Activated naive CD4-positive, alpha-beta T cell treated with anti-CD3 and anti-CD28 coated beads for 36 hours (primary cell): ENCODE data around the gene MKX. TPM values are rescaled to one million over a fixed set of nuclear protein-coding genes. Genes with fewer than 3 reads are reported as not detected.

Source experiments
- CTCF ChIA-PET: fragments of 350-600 bp; sonication (Branson Sonifier 250); formaldehyde crosslinking; loops from one replicate; lab custom pipeline; 2021; ENCODE audit warnings: antibody characterized with exemption; lab: Charles Lee
- DNase-seq: peaks from one replicate; pipeline ENCODE4 v3.0.0-alpha.2; 2020
- H3K27ac Mint-ChIP-seq: one replicate; pipeline ENCODE4 v1.8.0; 2021; ENCODE audit warnings: mild to moderate bottlenecking, mixed read lengths
- H3K27me3 Mint-ChIP-seq: one replicate; pipeline ENCODE4 v1.8.0; 2021; ENCODE audit warnings: low read depth, mixed read lengths
- H3K36me3 Mint-ChIP-seq: one replicate; pipeline ENCODE4 v1.8.0; 2021; ENCODE audit warnings: low read depth, mixed read lengths
- H3K4me1 Mint-ChIP-seq: one replicate; pipeline ENCODE4 v1.8.0; 2021; ENCODE audit warnings: low read depth, mixed read lengths
- H3K4me3 Mint-ChIP-seq: one replicate; pipeline ENCODE4 v1.8.0; 2021; ENCODE audit warnings: mild to moderate bottlenecking, moderate library complexity, mixed read lengths
- H3K9me3 Mint-ChIP-seq: one replicate; pipeline ENCODE4 v1.8.0; 2021; ENCODE audit warnings: mixed read lengths
- intact Hi-C: fragments of 100-400 bp; cut with micrococcal nuclease; formaldehyde crosslinking; loops from one replicate; pipeline ENCODE4 v1.15.1; 2023
- total RNA-seq, 2 experiments: library from RNA; stranded (reverse); gene quantifications; one replicate each; pipeline ENCODE4 v1.2.3, GENCODE V29; 2021

The MKX gene
- total RNA-seq, 2 experiments from 2014 or later, result 0.15 to 0.38 TPM

GRCh38 chr10:27713941-27714340 is 31.7 kb downstream of the MKX start:
- no peak overlapping the region for H3K4me3 Mint-ChIP-seq
- peaks cover 11% of the 10 kb centered on the region for H3K27me3 Mint-ChIP-seq
- no peaks in the 10 kb centered on the region for H3K36me3 Mint-ChIP-seq
- no peaks in the 10 kb centered on the region for H3K9me3 Mint-ChIP-seq
- H3K4me1 Mint-ChIP-seq, result no peaks in the 10 kb centered on the region
- DNase-seq, result no peak
- intact Hi-C loops, result no loop called here
- no peak overlapping the region for H3K27ac Mint-ChIP-seq
- CTCF ChIA-PET, result no interaction called here

GRCh38 chr10:27710014-27710413 is 35.6 kb downstream of the MKX start:
- CTCF ChIA-PET, result interaction anchor here (0.6 kb wide), 1 partner anchor 451 kb away, joined by 3 read pairs; no protein-coding TSS in a partner anchor
- no peak for DNase-seq

GRCh38 chr10:27709304-27709703 is 36.3 kb downstream of the MKX start:
- Mint-ChIP-seq H3K4me1 (no peaks in the 10 kb centered on the region), H3K36me3 (no peaks in the 10 kb centered on the region), H3K4me3 (no peak overlapping the region), H3K27me3 (no peaks in the 10 kb centered on the region), H3K27ac (no peak overlapping the region), H3K9me3 (no peaks in the 10 kb centered on the region)
- no peak for DNase-seq
- intact Hi-C loops, result no loop called here
- CTCF ChIA-PET, result no interaction called here

More at GRCh38 chr10:27710014-27710413, 35.6 kb downstream of the MKX start:
- intact Hi-C loops, result no loop called here
- Mint-ChIP-seq H3K4me3 (no peak overlapping the region), H3K9me3 (no peaks in the 10 kb centered on the region), H3K4me1 (no peaks in the 10 kb centered on the region), H3K27me3 (no peaks in the 10 kb centered on the region), H3K36me3 (no peaks in the 10 kb centered on the region), H3K27ac (no peak overlapping the region)

- H3K9me3 Mint-ChIP-seq, result no peaks in the 10 kb centered on the region
- no peaks in the 10 kb centered on the region for H3K4me1 Mint-ChIP-seq
- H3K4me3 Mint-ChIP-seq, result no peak overlapping the region
- H3K27me3 Mint-ChIP-seq, result peaks cover 10% of the 10 kb centered on the region
- DNase-seq, result no peak
- intact Hi-C loops, result no loop called here
- H3K27ac Mint-ChIP-seq, result no peak overlapping the region
- H3K36me3 Mint-ChIP-seq, result no peaks in the 10 kb centered on the region
- CTCF ChIA-PET, result interaction anchor here (0.6 kb wide), 1 partner anchor 72 kb away, joined by 7 read pairs; no protein-coding TSS in a partner anchor
Measured at GRCh38 chr10:27701938-27702537, 43.6 kb downstream of the MKX start.

GRCh38 chr10:27699776-27700175 is 45.8 kb downstream of the MKX start:
- Mint-ChIP-seq H3K27ac (no peak overlapping the region), H3K4me1 (no peaks in the 10 kb centered on the region), H3K27me3 (peaks cover 12% of the 10 kb centered on the region), H3K9me3 (no peaks in the 10 kb centered on the region), H3K36me3 (no peaks in the 10 kb centered on the region), H3K4me3 (no peak overlapping the region)
- intact Hi-C loops, result no loop called here
- CTCF ChIA-PET, result no interaction called here
- DNase-seq, result no peak

- H3K4me3 Mint-ChIP-seq, result no peak overlapping the region
- no peaks in the 10 kb centered on the region for H3K9me3 Mint-ChIP-seq
- no peaks in the 10 kb centered on the region for H3K36me3 Mint-ChIP-seq
- H3K27me3 Mint-ChIP-seq, result peaks cover 14% of the 10 kb centered on the region
- H3K4me1 Mint-ChIP-seq, result no peaks in the 10 kb centered on the region
- DNase-seq, result no peak
- CTCF ChIA-PET, result interaction anchor here (1.0 kb wide), 1 partner anchor 226 kb away, joined by 3 read pairs; no protein-coding TSS in a partner anchor
- intact Hi-C loops, result no loop called here
- H3K27ac Mint-ChIP-seq, result no peak overlapping the region
Measured at GRCh38 chr10:27698961-27699360, 46.7 kb downstream of the MKX start.

GRCh38 chr10:27696466-27696865 is 49.2 kb downstream of the MKX start:
- H3K9me3 Mint-ChIP-seq, result no peaks in the 10 kb centered on the region
- H3K4me1 Mint-ChIP-seq, result no peaks in the 10 kb centered on the region
- intact Hi-C loops, result no loop called here
- DNase-seq, result no peak
- H3K36me3 Mint-ChIP-seq, result no peaks in the 10 kb centered on the region
- H3K4me3 Mint-ChIP-seq, result no peak overlapping the region
- H3K27me3 Mint-ChIP-seq, result peaks cover 15% of the 10 kb centered on the region
- no peak overlapping the region for H3K27ac Mint-ChIP-seq
- CTCF ChIA-PET, result no interaction called here

GRCh38 chr10:27695706-27696105 is 49.9 kb downstream of the MKX start:
- Mint-ChIP-seq H3K27me3 (peaks cover 15% of the 10 kb centered on the region), H3K9me3 (no peaks in the 10 kb centered on the region), H3K36me3 (no peaks in the 10 kb centered on the region), H3K27ac (no peak overlapping the region), H3K4me1 (no peaks in the 10 kb centered on the region), H3K4me3 (no peak overlapping the region)
- intact Hi-C loops, result no loop called here
- CTCF ChIA-PET, result interaction anchor here (0.6 kb wide), 1 partner anchor 112 kb away, joined by 3 read pairs; no protein-coding TSS in a partner anchor
- no peak for DNase-seq

- DNase-seq, result no peak
Measured at GRCh38 chr10:27695088-27695487, 50.5 kb downstream of the MKX start.

GRCh38 chr10:27692663-27693062 is 53.0 kb downstream of the MKX start:
- Mint-ChIP-seq H3K27ac (no peak overlapping the region), H3K4me3 (no peak overlapping the region), H3K36me3 (no peaks in the 10 kb centered on the region), H3K9me3 (no peaks in the 10 kb centered on the region), H3K27me3 (peaks cover 7% of the 10 kb centered on the region), H3K4me1 (no peaks in the 10 kb centered on the region)
- intact Hi-C loops, result no loop called here
- CTCF ChIA-PET, result interaction anchor here (0.6 kb wide), 1 partner anchor 27 kb away, joined by 3 read pairs; no protein-coding TSS in a partner anchor
- no peak for DNase-seq

More at GRCh38 chr10:27695088-27695487, 50.5 kb downstream of the MKX start:
- Mint-ChIP-seq H3K36me3 (no peaks in the 10 kb centered on the region), H3K27me3 (peaks cover 15% of the 10 kb centered on the region), H3K27ac (no peak overlapping the region), H3K9me3 (no peaks in the 10 kb centered on the region), H3K4me1 (no peaks in the 10 kb centered on the region), H3K4me3 (no peak overlapping the region)
- CTCF ChIA-PET, result interaction anchor here (0.6 kb wide), 1 partner anchor 112 kb away, joined by 3 read pairs; no protein-coding TSS in a partner anchor
- intact Hi-C loops, result no loop called here

- Mint-ChIP-seq H3K4me3 (no peak overlapping the region), H3K4me1 (no peaks in the 10 kb centered on the region), H3K27me3 (peaks cover 1% of the 10 kb centered on the region), H3K27ac (no peak overlapping the region), H3K36me3 (no peaks in the 10 kb centered on the region), H3K9me3 (no peaks in the 10 kb centered on the region)
- DNase-seq, result no peak
- intact Hi-C loops, result no loop called here
- CTCF ChIA-PET, result no interaction called here
Measured at GRCh38 chr10:27688991-27689390, 56.6 kb downstream of the MKX start.

GRCh38 chr10:27688276-27688675 is 57.3 kb downstream of the MKX start:
- no peak overlapping the region for H3K4me3 Mint-ChIP-seq
- CTCF ChIA-PET, result no interaction called here

GRCh38 chr10:27687743-27688142 is 57.9 kb downstream of the MKX start:
- CTCF ChIA-PET, result interaction anchor here (1.0 kb wide), 1 partner anchor 88 kb away, joined by 3 read pairs; no protein-coding TSS in a partner anchor
- intact Hi-C loops, result no loop called here
- Mint-ChIP-seq H3K4me1 (no peaks in the 10 kb centered on the region), H3K36me3 (no peaks in the 10 kb centered on the region), H3K4me3 (no peak overlapping the region), H3K9me3 (no peaks in the 10 kb centered on the region), H3K27ac (no peak overlapping the region), H3K27me3 (no peaks in the 10 kb centered on the region)
- no peak for DNase-seq

More at GRCh38 chr10:27688276-27688675, 57.3 kb downstream of the MKX start:
- Mint-ChIP-seq H3K27me3 (no peaks in the 10 kb centered on the region), H3K27ac (no peak overlapping the region), H3K9me3 (no peaks in the 10 kb centered on the region), H3K4me1 (no peaks in the 10 kb centered on the region), H3K36me3 (no peaks in the 10 kb centered on the region)
- intact Hi-C loops, result no loop called here
- no peak for DNase-seq
